WTC11 (cell line): ENCODE data around the gene SLC9A6. TPM values are rescaled to one million over a fixed set of nuclear protein-coding genes. Genes with fewer than 3 reads are reported as not detected.

Source experiments
- ATAC-seq: fragments of 200-7000 bp; cut with Tn5 transposase; 2 replicates; pipeline ENCODE4 v1.10.0; 2021; ENCODE audit warnings: mild to moderate bottlenecking, moderate library complexity
- CTCF ChIA-PET: fragments of 300-600 bp; sonication (Branson Sonifier 250); formaldehyde crosslinking; loops from one replicate; lab custom pipeline; 2021; ENCODE audit warnings: antibody characterized with exemption; lab: Charles Lee
- POLR2A ChIA-PET: fragments of 350-600 bp; sonication (Branson Sonifier 250); formaldehyde crosslinking; loops from one replicate; lab custom pipeline; 2021; ENCODE audit warnings: antibody characterized with exemption; lab: Charles Lee
- DNase-seq: peaks from one replicate; pipeline ENCODE4 v3.0.0; 2021; ENCODE audit warnings: low spot score
- H3K27ac Mint-ChIP-seq: 2 replicates; pipeline ENCODE4 v1.8.0; 2021; ENCODE audit warnings: mixed read lengths
- H3K27me3 Mint-ChIP-seq: 2 replicates; pipeline ENCODE4 v1.8.0; 2021; ENCODE audit warnings: low read depth, mild to moderate bottlenecking, moderate library complexity, mixed read lengths
- H3K36me3 Mint-ChIP-seq: 2 replicates; pipeline ENCODE4 v1.8.0; 2021; ENCODE audit warnings: mixed read lengths
- H3K4me1 Mint-ChIP-seq: 2 replicates; pipeline ENCODE4 v1.8.0; 2022; ENCODE audit warnings: mixed read lengths
- H3K4me3 Mint-ChIP-seq: 2 replicates; pipeline ENCODE4 v1.8.0; 2021; ENCODE audit warnings: mild to moderate bottlenecking, moderate library complexity, mixed read lengths
- H3K9me3 Mint-ChIP-seq: 2 replicates; pipeline ENCODE4 v1.8.0; 2021; ENCODE audit warnings: mixed read lengths
- CBFB ChIP-seq: sonication (generic); formaldehyde crosslinking; IDR thresholded peaks from 2 replicates; pipeline ENCODE4 v1.8.1; 2022; ENCODE audit warnings: mild to moderate bottlenecking, low read depth, missing genetic modification reagents
- FOXP1 ChIP-seq: sonication (generic); formaldehyde crosslinking; IDR thresholded peaks from 2 replicates; pipeline ENCODE4 v1.8.0; 2022; ENCODE audit warnings: missing genetic modification reagents, mild to moderate bottlenecking, moderate library complexity, borderline replicate concordance
- GRHL2 ChIP-seq: fragments of 250-450 bp; sonication (Bioruptor Pico); IDR thresholded peaks from 2 replicates; pipeline ENCODE4 v1.8.0; 2022; ENCODE audit warnings: mild to moderate bottlenecking, moderate library complexity; ENCODE audit not compliant: insufficient replicate concordance, severe bottlenecking
- JUN ChIP-seq: sonication (generic); formaldehyde crosslinking; IDR thresholded peaks from 2 replicates; pipeline ENCODE4 v1.8.0; 2023; ENCODE audit warnings: mild to moderate bottlenecking, missing genetic modification reagents
- NR2C2 ChIP-seq: sonication (generic); formaldehyde crosslinking; IDR thresholded peaks from 2 replicates; pipeline ENCODE4 v1.8.0; 2022; ENCODE audit warnings: mild to moderate bottlenecking, missing genetic modification reagents
- NR3C1 ChIP-seq: sonication (generic); formaldehyde crosslinking; conservative IDR thresholded peaks from 2 replicates; pipeline ENCODE4 v1.8.1; 2023; ENCODE audit warnings: low read depth, mild to moderate bottlenecking, missing genetic modification reagents
- OVOL2 ChIP-seq: fragments of 250-450 bp; sonication (Bioruptor Pico); IDR thresholded peaks from 2 replicates; pipeline ENCODE4 v1.9.0; 2021; ENCODE audit warnings: mild to moderate bottlenecking, borderline replicate concordance
- TCF7 ChIP-seq: sonication (generic); formaldehyde crosslinking; IDR thresholded peaks from 2 replicates; pipeline ENCODE4 v1.8.0; 2022; ENCODE audit warnings: mild to moderate bottlenecking, low read depth, missing genetic modification reagents, moderate library complexity
- TEAD1 ChIP-seq: sonication (generic); formaldehyde crosslinking; IDR thresholded peaks from 2 replicates; pipeline ENCODE4 v1.8.0; 2022; ENCODE audit warnings: mild to moderate bottlenecking, missing genetic modification reagents
- TEAD4 ChIP-seq: sonication (generic); formaldehyde crosslinking; IDR thresholded peaks from 2 replicates; pipeline ENCODE4 v1.8.0; 2022; ENCODE audit warnings: mild to moderate bottlenecking, missing genetic modification reagents
- ZNF396 ChIP-seq: fragments of 250-450 bp; sonication (Bioruptor Pico); IDR thresholded peaks from 2 replicates; pipeline ENCODE4 v1.8.0; 2021; ENCODE audit warnings: mild to moderate bottlenecking, moderate library complexity, borderline replicate concordance
- total RNA-seq: library from RNA; stranded (reverse); gene quantifications from 3 replicates; pipeline ENCODE4 v1.2.3, GENCODE V29; 2021
- TF ChIP-seq, protein P1 (sequence below): sonication (generic); formaldehyde crosslinking; IDR thresholded peaks from 2 replicates; pipeline ENCODE4 v1.8.1; 2023; ENCODE audit warnings: mild to moderate bottlenecking, missing genetic modification reagents, moderate library complexity
- TF ChIP-seq, protein P2 (sequence below): sonication (generic); formaldehyde crosslinking; IDR thresholded peaks from 2 replicates; pipeline ENCODE4 v1.8.1; 2022; ENCODE audit warnings: low read depth, missing genetic modification reagents, borderline replicate concordance
- TF ChIP-seq, protein P3 (sequence below): fragments of 250-450 bp; sonication (Bioruptor Pico); IDR thresholded peaks from 2 replicates; pipeline ENCODE4 v1.9.0; 2021; ENCODE audit warnings: moderate library complexity, mild to moderate bottlenecking, inconsistent platforms, borderline replicate concordance
- TF ChIP-seq, protein P4 (sequence below): sonication (generic); formaldehyde crosslinking; IDR thresholded peaks from 2 replicates; pipeline ENCODE4 v1.8.1; 2023; ENCODE audit warnings: mild to moderate bottlenecking, moderate library complexity, missing genetic modification reagents
- TF ChIP-seq, protein P5 (sequence below): sonication (generic); formaldehyde crosslinking; IDR thresholded peaks from 2 replicates; pipeline ENCODE4 v1.8.1; 2023; ENCODE audit warnings: mild to moderate bottlenecking, missing genetic modification reagents
- TF ChIP-seq, protein P6 (sequence below): sonication (generic); formaldehyde crosslinking; IDR thresholded peaks from 2 replicates; pipeline ENCODE4 v1.8.0; 2022; ENCODE audit warnings: mild to moderate bottlenecking, missing genetic modification reagents
- TF ChIP-seq, protein P7 (sequence below): fragments of 200-600 bp; IDR thresholded peaks from 2 replicates; pipeline ENCODE4 v1.8.0; 2022; ENCODE audit warnings: antibody characterized with exemption
- TF ChIP-seq, protein P8 (sequence below): fragments of 250-450 bp; sonication (Bioruptor Pico); IDR thresholded peaks from 2 replicates; pipeline ENCODE4 v1.9.0; 2021; ENCODE audit warnings: mild to moderate bottlenecking, borderline replicate concordance
- TF ChIP-seq, protein P9 (sequence below): sonication (generic); formaldehyde crosslinking; IDR thresholded peaks from 2 replicates; pipeline ENCODE4 v1.8.0; 2023; ENCODE audit warnings: missing genetic modification reagents

Gene SLC9A6
- total RNA-seq, 1 experiment from 2014 or later: 9.6 TPM

DNA sequence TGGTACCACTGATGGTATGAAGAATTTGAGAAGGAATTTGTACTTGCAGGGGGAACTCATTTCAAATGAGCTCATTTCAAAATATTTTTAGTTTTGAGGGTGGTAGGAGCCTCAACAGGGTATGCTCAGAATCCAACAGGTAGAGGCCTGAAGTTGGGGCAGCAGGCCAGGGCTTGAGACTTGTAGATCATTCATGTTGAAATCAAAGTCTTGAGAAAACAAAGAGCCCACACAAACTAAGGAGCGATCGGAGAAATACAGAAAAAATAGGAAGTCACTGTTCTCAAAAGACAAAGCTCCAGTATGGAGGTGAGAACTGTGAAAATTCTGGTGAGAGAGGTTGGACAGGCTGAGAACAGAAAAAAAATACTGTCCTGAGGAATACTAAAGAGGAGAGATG is 979 bp upstream of the SLC9A6 start:
- Mint-ChIP-seq H3K4me3 (peak overlapping the region; percentile 77), H3K27ac (peak overlapping the region; percentile 66; the same call in 1 of the 2 replicates), H3K36me3 (no peaks in the 10 kb centered on the region), H3K27me3 (peaks cover 2% of the 10 kb centered on the region; the same call in 1 of the 2 replicates), H3K9me3 (no peaks in the 10 kb centered on the region)
- ATAC-seq: no peak
- DNase-seq: no peak
- POLR2A ChIA-PET: no interaction called here
- TF ChIP-seq FOXP1 (CRISPR knock-in tag) (no peak), OVOL2 (no peak), ZNF396 (CRISPR knock-in tag) (no peak), NR3C1 (CRISPR knock-in tag) (no peak), CBFB (CRISPR knock-in tag) (no peak), TEAD4 (CRISPR knock-in tag) (no peak), GRHL2 (no peak), NR2C2 (CRISPR knock-in tag) (no peak), TCF7 (CRISPR knock-in tag) (no peak), JUN (no peak), TEAD1 (no peak)
- TF ChIP-seq, protein P1, sequence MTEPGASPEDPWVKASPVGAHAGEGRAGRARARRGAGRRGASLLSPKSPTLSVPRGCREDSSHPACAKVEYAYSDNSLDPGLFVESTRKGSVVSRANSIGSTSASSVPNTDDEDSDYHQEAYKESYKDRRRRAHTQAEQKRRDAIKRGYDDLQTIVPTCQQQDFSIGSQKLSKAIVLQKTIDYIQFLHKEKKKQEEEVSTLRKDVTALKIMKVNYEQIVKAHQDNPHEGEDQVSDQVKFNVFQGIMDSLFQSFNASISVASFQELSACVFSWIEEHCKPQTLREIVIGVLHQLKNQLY: no peak
- TF ChIP-seq, protein P2, sequence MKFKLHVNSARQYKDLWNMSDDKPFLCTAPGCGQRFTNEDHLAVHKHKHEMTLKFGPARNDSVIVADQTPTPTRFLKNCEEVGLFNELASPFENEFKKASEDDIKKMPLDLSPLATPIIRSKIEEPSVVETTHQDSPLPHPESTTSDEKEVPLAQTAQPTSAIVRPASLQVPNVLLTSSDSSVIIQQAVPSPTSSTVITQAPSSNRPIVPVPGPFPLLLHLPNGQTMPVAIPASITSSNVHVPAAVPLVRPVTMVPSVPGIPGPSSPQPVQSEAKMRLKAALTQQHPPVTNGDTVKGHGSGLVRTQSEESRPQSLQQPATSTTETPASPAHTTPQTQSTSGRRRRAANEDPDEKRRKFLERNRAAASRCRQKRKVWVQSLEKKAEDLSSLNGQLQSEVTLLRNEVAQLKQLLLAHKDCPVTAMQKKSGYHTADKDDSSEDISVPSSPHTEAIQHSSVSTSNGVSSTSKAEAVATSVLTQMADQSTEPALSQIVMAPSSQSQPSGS (CRISPR knock-in tag): no peak
- TF ChIP-seq, protein P3, sequence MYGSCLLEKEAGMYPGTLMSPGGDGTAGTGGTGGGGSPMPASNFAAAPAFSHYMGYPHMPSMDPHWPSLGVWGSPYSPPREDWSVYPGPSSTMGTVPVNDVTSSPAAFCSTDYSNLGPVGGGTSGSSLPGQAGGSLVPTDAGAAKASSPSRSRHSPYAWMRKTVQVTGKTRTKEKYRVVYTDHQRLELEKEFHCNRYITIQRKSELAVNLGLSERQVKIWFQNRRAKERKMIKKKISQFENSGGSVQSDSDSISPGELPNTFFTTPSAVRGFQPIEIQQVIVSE (CRISPR knock-in tag): no peak
- TF ChIP-seq, protein P4, sequence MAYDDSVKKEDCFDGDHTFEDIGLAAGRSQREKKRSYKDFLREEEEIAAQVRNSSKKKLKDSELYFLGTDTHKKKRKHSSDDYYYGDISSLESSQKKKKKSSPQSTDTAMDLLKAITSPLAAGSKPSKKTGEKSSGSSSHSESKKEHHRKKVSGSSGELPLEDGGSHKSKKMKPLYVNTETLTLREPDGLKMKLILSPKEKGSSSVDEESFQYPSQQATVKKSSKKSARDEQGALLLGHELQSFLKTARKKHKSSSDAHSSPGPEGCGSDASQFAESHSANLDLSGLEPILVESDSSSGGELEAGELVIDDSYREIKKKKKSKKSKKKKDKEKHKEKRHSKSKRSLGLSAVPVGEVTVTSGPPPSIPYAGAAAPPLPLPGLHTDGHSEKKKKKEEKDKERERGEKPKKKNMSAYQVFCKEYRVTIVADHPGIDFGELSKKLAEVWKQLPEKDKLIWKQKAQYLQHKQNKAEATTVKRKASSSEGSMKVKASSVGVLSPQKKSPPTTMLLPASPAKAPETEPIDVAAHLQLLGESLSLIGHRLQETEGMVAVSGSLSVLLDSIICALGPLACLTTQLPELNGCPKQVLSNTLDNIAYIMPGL (CRISPR knock-in tag): no peak
- TF ChIP-seq, protein P5, sequence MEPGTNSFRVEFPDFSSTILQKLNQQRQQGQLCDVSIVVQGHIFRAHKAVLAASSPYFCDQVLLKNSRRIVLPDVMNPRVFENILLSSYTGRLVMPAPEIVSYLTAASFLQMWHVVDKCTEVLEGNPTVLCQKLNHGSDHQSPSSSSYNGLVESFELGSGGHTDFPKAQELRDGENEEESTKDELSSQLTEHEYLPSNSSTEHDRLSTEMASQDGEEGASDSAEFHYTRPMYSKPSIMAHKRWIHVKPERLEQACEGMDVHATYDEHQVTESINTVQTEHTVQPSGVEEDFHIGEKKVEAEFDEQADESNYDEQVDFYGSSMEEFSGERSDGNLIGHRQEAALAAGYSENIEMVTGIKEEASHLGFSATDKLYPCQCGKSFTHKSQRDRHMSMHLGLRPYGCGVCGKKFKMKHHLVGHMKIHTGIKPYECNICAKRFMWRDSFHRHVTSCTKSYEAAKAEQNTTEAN (CRISPR knock-in tag): no peak
- TF ChIP-seq, protein P6, sequence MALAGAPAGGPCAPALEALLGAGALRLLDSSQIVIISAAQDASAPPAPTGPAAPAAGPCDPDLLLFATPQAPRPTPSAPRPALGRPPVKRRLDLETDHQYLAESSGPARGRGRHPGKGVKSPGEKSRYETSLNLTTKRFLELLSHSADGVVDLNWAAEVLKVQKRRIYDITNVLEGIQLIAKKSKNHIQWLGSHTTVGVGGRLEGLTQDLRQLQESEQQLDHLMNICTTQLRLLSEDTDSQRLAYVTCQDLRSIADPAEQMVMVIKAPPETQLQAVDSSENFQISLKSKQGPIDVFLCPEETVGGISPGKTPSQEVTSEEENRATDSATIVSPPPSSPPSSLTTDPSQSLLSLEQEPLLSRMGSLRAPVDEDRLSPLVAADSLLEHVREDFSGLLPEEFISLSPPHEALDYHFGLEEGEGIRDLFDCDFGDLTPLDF: no peak
- TF ChIP-seq, protein P7, sequence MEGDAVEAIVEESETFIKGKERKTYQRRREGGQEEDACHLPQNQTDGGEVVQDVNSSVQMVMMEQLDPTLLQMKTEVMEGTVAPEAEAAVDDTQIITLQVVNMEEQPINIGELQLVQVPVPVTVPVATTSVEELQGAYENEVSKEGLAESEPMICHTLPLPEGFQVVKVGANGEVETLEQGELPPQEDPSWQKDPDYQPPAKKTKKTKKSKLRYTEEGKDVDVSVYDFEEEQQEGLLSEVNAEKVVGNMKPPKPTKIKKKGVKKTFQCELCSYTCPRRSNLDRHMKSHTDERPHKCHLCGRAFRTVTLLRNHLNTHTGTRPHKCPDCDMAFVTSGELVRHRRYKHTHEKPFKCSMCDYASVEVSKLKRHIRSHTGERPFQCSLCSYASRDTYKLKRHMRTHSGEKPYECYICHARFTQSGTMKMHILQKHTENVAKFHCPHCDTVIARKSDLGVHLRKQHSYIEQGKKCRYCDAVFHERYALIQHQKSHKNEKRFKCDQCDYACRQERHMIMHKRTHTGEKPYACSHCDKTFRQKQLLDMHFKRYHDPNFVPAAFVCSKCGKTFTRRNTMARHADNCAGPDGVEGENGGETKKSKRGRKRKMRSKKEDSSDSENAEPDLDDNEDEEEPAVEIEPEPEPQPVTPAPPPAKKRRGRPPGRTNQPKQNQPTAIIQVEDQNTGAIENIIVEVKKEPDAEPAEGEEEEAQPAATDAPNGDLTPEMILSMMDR: no peak
- TF ChIP-seq, protein P8, sequence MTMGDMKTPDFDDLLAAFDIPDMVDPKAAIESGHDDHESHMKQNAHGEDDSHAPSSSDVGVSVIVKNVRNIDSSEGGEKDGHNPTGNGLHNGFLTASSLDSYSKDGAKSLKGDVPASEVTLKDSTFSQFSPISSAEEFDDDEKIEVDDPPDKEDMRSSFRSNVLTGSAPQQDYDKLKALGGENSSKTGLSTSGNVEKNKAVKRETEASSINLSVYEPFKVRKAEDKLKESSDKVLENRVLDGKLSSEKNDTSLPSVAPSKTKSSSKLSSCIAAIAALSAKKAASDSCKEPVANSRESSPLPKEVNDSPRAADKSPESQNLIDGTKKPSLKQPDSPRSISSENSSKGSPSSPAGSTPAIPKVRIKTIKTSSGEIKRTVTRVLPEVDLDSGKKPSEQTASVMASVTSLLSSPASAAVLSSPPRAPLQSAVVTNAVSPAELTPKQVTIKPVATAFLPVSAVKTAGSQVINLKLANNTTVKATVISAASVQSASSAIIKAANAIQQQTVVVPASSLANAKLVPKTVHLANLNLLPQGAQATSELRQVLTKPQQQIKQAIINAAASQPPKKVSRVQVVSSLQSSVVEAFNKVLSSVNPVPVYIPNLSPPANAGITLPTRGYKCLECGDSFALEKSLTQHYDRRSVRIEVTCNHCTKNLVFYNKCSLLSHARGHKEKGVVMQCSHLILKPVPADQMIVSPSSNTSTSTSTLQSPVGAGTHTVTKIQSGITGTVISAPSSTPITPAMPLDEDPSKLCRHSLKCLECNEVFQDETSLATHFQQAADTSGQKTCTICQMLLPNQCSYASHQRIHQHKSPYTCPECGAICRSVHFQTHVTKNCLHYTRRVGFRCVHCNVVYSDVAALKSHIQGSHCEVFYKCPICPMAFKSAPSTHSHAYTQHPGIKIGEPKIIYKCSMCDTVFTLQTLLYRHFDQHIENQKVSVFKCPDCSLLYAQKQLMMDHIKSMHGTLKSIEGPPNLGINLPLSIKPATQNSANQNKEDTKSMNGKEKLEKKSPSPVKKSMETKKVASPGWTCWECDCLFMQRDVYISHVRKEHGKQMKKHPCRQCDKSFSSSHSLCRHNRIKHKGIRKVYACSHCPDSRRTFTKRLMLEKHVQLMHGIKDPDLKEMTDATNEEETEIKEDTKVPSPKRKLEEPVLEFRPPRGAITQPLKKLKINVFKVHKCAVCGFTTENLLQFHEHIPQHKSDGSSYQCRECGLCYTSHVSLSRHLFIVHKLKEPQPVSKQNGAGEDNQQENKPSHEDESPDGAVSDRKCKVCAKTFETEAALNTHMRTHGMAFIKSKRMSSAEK: no peak
- TF ChIP-seq, protein P9, sequence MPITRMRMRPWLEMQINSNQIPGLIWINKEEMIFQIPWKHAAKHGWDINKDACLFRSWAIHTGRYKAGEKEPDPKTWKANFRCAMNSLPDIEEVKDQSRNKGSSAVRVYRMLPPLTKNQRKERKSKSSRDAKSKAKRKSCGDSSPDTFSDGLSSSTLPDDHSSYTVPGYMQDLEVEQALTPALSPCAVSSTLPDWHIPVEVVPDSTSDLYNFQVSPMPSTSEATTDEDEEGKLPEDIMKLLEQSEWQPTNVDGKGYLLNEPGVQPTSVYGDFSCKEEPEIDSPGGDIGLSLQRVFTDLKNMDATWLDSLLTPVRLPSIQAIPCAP (CRISPR knock-in tag): no peak
- TF ChIP-seq, all 79 proteins: peak for 0
- CTCF ChIA-PET: no interaction called here
- H3K4me1 Mint-ChIP-seq: peaks cover 22% of the 10 kb centered on the region
